ENCODE data around the gene CHMP5.

GRCh38 chr9:33270146-33270545, 5.3 kb downstream of the CHMP5 start:
- TF ChIP-seq CTCF (IDR thresholded peaks at IDR 0.05; ENCODE audit: insufficient read depth, low read depth, low read length): no peak
- no peak for TF ChIP-seq EZH2 (IDR thresholded peaks at IDR 0.05; ENCODE audit: insufficient read depth, low read length)

Data from astrocyte (in vitro differentiated cells and primary cell).